Iris pigment epithelial cell (primary cell): Measurements from ENCODE around the gene ASB3.

Source experiments
- DNase-seq: peaks from one replicate; pipeline ENCODE4 v3.0.0-alpha.2; 2011; ENCODE audit warnings: low read depth

Gene ASB3

GRCh38 chr2:53654396-53654795 is 132.4 kb downstream of the ASB3 start:
- no peak for DNase-seq

GRCh38 chr2:53652131-53652530 is 134.6 kb downstream of the ASB3 start:
- DNase-seq: no peak

- DNase-seq: no peak
These were observed 140.0 kb downstream of the ASB3 start for GRCh38 chr2:53646788-53647187.

DNA sequence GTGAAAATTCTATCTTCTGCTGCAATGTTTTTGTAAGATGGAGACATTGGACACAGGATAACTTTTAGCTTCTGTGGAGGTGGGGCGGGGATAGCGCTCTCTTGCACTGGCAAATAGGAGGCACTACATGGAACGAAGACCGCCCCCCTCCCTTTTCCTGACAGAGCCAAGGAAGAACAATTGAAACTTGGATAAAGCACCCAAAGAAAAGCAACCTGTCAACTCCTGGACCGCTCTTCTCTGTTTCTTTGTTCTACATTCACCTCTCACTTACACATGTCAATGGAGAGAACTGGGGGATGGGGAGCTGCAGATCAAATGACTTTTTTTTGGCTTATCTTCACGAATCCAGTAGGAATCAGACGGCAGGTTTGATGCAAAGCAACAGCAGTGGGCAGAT is 145.5 kb downstream of the ASB3 start:
- no peak for DNase-seq

- no peak for DNase-seq
These were observed 146.3 kb downstream of the ASB3 start for GRCh38 chr2:53640466-53640865.

DNA sequence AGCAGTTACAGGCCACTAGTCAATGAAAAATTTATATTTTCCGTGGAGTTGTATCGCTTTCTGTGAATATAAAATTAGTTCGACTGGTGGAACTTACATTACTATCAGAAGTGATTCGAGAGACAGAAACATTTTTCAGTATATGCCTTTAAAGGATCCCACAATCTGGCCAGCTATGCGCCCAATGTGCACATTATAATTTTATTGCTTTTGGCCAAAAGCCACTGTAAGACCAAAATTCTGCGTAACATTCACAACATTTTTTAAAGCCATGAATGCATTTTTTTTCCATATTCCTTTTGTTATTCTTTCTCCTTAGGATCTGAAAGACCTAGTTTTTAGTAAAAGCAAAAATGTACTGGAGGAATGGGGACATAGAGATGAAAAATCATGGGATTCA is 150.2 kb downstream of the ASB3 start:
- no peak for DNase-seq

- no peak for DNase-seq
These were observed 150.6 kb downstream of the ASB3 start for GRCh38 chr2:53636109-53636508.

DNA sequence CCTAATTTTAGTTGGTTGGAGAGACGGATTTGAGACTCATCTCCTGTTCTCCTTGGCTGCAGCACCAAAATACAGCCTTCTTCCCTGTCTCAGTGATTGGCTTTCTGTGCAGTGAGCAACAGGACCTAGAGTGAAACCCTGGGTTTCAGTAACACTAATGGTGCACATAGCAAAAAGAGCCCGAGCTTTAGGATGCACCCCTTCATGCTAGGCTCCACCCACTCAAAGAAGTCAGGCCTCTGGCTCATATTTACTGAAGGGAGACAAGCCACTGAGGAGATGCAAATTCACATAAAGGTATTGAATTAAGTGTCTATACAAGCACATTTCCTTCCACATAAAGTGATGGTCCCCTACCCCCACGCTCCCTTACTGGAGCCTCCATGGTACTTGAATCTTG is 151.1 kb downstream of the ASB3 start:
- DNase-seq: no peak

DNA sequence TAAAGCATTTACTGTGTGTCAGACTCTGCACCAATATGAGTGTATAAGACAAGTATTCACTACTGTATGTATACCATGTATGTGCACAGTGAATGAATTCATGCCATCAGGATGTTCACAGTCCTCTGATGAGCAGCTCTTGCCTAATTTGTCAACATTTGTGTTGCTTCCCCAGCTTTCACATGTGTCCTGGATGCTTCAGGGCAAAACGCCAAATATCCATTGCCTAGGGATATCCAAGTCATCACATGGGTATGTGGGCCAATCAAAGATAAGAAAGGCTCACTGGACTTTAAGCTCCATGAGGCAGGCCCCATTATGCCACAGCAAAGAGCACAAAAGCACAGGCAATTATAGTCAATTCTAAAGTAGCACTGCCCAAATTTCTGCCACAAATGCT is 153.3 kb downstream of the ASB3 start:
- peak; percentile 11 for DNase-seq

GRCh38 chr2:53632714-53633113 is 154.0 kb downstream of the ASB3 start:
- peak; percentile 39 for DNase-seq

GRCh38 chr2:53632126-53632460 is 154.7 kb downstream of the ASB3 start:
- DNase-seq: no peak

DNA sequence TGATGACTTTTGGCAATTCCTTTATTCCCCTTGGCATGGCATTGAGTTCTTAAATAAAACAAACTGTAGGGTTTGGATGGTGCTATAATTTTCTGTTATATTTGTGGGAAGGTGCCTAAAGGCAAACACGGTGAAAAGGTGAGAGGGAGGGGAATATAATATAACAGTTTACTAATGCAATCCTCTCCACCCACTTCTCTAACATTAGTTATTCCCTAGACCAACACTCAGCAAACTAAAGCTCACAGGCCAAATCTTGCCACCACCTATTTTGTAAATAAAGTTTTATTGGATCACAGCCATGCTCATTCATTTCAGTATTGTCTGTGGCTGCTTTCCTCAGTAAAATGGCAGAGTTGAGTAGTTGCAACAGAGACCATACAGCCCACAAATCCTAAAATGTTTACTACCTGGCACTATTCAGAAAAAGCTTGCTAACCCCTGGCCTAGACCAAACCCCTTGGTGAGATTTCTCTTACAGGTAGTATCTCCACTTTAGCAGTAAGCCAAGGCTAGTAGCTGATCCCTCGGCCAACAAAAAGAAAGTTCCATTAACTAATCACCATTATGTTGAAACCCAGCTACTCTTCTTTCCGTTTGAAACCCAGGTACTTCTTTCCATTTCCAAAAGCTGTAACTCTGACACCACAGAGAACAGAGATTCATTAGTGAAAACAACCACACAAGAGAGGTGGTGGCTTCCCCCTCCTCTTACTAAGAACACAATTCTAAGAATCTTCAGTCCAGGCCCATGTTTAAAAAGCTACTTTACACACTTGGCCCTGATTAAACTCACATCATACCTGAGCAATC is 155.2 kb downstream of the ASB3 start:
- no peak for DNase-seq

DNA sequence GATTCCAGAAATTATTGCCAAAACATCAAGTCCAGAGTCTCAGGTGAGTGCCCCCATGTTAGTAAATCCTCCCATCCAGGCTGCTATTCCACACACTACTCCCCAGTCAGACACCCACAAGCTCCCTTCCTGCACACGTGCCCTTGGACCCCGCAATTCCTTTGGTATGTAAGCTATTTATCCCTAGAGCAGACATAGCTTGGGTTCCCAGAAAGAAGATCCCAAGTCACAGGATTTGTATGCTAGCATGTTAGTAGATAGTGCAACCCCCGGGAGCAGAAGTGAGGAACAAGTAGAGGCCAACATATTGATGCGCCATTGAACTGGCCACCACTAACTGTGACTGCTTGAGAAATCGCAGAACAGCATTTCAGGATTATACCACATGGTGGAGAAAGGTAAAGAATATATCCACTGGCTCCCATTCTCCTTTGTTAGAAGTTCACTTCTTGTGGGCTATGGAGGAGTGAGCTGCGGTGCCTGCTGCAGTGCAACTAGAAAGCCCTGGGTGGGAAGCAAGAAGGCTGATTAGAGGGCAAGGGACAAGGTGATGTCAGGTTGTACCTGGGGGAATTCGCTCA is 156.6 kb downstream of the ASB3 start:
- no peak for DNase-seq

- no peak for DNase-seq
These were observed 157.3 kb downstream of the ASB3 start for GRCh38 chr2:53629501-53629900.

GRCh38 chr2:53629001-53629400 is 157.8 kb downstream of the ASB3 start:
- DNase-seq: no peak

DNA sequence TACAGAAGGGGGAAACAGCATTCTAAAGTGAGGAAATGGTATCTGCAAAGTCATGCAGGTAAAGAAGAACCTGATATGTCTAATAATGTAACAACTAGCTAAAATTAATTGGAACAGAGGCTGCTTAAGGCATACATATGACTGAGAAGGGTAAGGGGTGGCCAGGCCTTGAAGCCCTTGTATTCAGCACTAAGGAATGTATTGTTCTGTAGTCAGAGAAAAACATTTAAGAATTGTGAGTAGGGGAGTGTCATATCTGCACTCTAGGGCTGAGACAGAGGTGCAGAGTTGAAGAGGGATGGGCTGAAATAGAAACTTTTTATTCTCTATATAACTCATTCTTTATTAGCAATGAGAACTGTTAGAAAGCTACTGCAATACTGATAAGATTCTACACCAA is 164.6 kb downstream of the ASB3 start:
- DNase-seq: no peak

DNA sequence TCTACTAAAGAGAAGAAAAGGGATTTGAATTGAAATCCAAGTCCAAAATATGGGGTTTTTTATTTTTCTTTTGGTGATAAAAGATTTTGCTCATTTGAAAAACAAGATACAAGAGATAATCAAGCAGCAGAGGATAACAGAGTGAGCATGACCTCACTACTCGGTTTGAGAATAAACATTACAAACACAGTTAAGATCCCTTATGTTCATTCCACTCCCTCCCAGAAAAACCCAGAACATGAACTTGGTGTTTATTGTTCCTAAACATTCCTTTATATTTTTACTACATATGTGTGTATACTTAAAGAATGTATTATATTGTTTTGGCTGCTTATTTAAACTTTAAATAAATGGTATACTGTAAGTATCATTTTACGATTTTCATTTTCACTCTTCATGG is 165.8 kb downstream of the ASB3 start:
- no peak for DNase-seq
